Astrocyte (in vitro differentiated cells and primary cell): ENCODE data around the gene ZGPAT. TPM values are rescaled to one million over a fixed set of nuclear protein-coding genes. Genes with fewer than 3 reads are reported as not detected.

Source experiments
- DNase-seq: peaks from one replicate; pipeline ENCODE4 v3.0.0-alpha.2; 2010; ENCODE audit warnings: low read depth
- FAIRE-seq: peaks from 2 replicates; lab custom pipeline; 2011; peaks lifted over from hg19 to GRCh38; lab: Jason Lieb, UNC
- H2AFZ ChIP-seq: 2 replicates; pipeline ENCODE4 v1.6.0; 2012; ENCODE audit warnings: low read depth, low read length, inconsistent platforms
- H3K27ac ChIP-seq: 2 replicates; pipeline ENCODE4 v1.5.1; 2011; ENCODE audit warnings: low read depth, low read length, inconsistent platforms
- H3K27me3 ChIP-seq: 2 replicates; pipeline ENCODE4 v1.6.0; 2011; ENCODE audit warnings: low read length, inconsistent platforms; ENCODE audit not compliant: insufficient read depth
- H3K36me3 ChIP-seq: 2 replicates; pipeline ENCODE4 v1.5.1; 2011; ENCODE audit warnings: low read length, inconsistent platforms; ENCODE audit not compliant: insufficient read depth
- H3K4me1 ChIP-seq: 2 replicates; pipeline ENCODE4 v1.5.1; 2011; ENCODE audit warnings: low read length, inconsistent platforms; ENCODE audit not compliant: insufficient read depth
- H3K4me2 ChIP-seq: 2 replicates; pipeline ENCODE4 v1.6.0; 2012; ENCODE audit warnings: low read length, inconsistent platforms
- H3K4me3 ChIP-seq: 2 replicates; pipeline ENCODE4 v1.5.1; 2011; ENCODE audit warnings: low read depth, mild to moderate bottlenecking, low read length, inconsistent platforms; ENCODE audit not compliant: insufficient read depth
- H3K79me2 ChIP-seq: 2 replicates; pipeline ENCODE4 v1.6.0; 2012; ENCODE audit warnings: mild to moderate bottlenecking, low read length, inconsistent platforms; ENCODE audit not compliant: insufficient read depth
- H3K9ac ChIP-seq: 2 replicates; pipeline ENCODE4 v1.6.0; 2012; ENCODE audit warnings: mild to moderate bottlenecking, low read length, inconsistent platforms
- H3K9me3 ChIP-seq: 2 replicates; pipeline ENCODE4 v1.5.1; 2012; ENCODE audit warnings: low read depth, mild to moderate bottlenecking, low read length, inconsistent platforms; ENCODE audit not compliant: insufficient read depth
- H4K20me1 ChIP-seq: 2 replicates; pipeline ENCODE4 v1.6.0; 2012; ENCODE audit warnings: low read length, inconsistent platforms; ENCODE audit not compliant: insufficient read depth
- H3K27ac Mint-ChIP-seq: one replicate; pipeline ENCODE4 v1.8.0; 2021; ENCODE audit warnings: mild to moderate bottlenecking, mixed read lengths; ENCODE audit not compliant: unreplicated experiment
- H3K27me3 Mint-ChIP-seq: one replicate; pipeline ENCODE4 v1.8.0; 2021; ENCODE audit warnings: low read depth, mixed read lengths; ENCODE audit not compliant: unreplicated experiment
- H3K36me3 Mint-ChIP-seq: one replicate; pipeline ENCODE4 v1.8.0; 2021; ENCODE audit warnings: low read depth, mixed read lengths; ENCODE audit not compliant: unreplicated experiment
- H3K4me1 Mint-ChIP-seq: one replicate; pipeline ENCODE4 v1.8.0; 2021; ENCODE audit warnings: low read depth, mixed read lengths; ENCODE audit not compliant: unreplicated experiment
- H3K4me3 Mint-ChIP-seq: one replicate; pipeline ENCODE4 v1.8.0; 2021; ENCODE audit warnings: mild to moderate bottlenecking, moderate library complexity, mixed read lengths; ENCODE audit not compliant: unreplicated experiment
- H3K9me3 Mint-ChIP-seq: one replicate; pipeline ENCODE4 v1.8.0; 2021; ENCODE audit warnings: mild to moderate bottlenecking, mixed read lengths; ENCODE audit not compliant: unreplicated experiment
- CTCF ChIP-seq: IDR thresholded peaks from 2 replicates; pipeline ENCODE4 v1.5.1; 2011; ENCODE audit warnings: low read depth, mild to moderate bottlenecking, inconsistent platforms, low read length, moderate library complexity; ENCODE audit not compliant: insufficient read depth
- EZH2 ChIP-seq: IDR thresholded peaks from 2 replicates; pipeline ENCODE4 v1.6.1; 2012; ENCODE audit warnings: mild to moderate bottlenecking, low read length, inconsistent platforms; ENCODE audit not compliant: insufficient read depth
- total RNA-seq: library from RNA; stranded (reverse); gene quantifications from 2 replicates; pipeline ENCODE4 v1.2.1, GENCODE V29; 2021

The ZGPAT gene
- total RNA-seq, 1 donor from 2014 or later: 24.8 TPM

GRCh38 chr20:63769891-63770474 is 62.1 kb downstream of the ZGPAT start:
- Histone ChIP-seq H3K27ac (no peak overlapping the region), H3K27me3 (no peaks in the 10 kb centered on the region)

GRCh38 chr20:63771046-63771707 is 63.3 kb downstream of the ZGPAT start:
- Mint-ChIP-seq H3K27me3 (no peaks in the 10 kb centered on the region), H3K27ac (no peak overlapping the region)
- TF ChIP-seq EZH2: no peak
- TF ChIP-seq CTCF: no peak

More at GRCh38 chr20:63769891-63770474, 62.1 kb downstream of the ZGPAT start:
- H3K9me3 ChIP-seq: no peaks in the 10 kb centered on the region
- peaks cover 7% of the 10 kb centered on the region for H3K4me1 Mint-ChIP-seq
- TF ChIP-seq CTCF: no peak
- no peak for TF ChIP-seq EZH2
- FAIRE-seq (no peak), DNase-seq (no peak)
- H3K36me3 Mint-ChIP-seq: peaks cover 12% of the 10 kb centered on the region
- no peaks in the 10 kb centered on the region for H3K27me3 Mint-ChIP-seq
- no peak overlapping the region for H3K4me3 ChIP-seq
- no peak overlapping the region for H3K9ac ChIP-seq
- no peak overlapping the region for H3K27ac Mint-ChIP-seq
- H3K4me3 Mint-ChIP-seq: no peak overlapping the region
- no peak overlapping the region for H3K4me2 ChIP-seq
- no peaks in the 10 kb centered on the region for H3K4me1 ChIP-seq
- H3K79me2 ChIP-seq: no peaks in the 10 kb centered on the region
- no peaks in the 10 kb centered on the region for H3K9me3 Mint-ChIP-seq
- no peak overlapping the region for H2AFZ ChIP-seq
- H3K36me3 ChIP-seq: no peaks in the 10 kb centered on the region
- H4K20me1 ChIP-seq: no peaks in the 10 kb centered on the region

More at GRCh38 chr20:63771046-63771707, 63.3 kb downstream of the ZGPAT start:
- H3K36me3 Mint-ChIP-seq: peaks cover 12% of the 10 kb centered on the region
- no peak overlapping the region for H3K4me3 Mint-ChIP-seq
- peaks cover 3% of the 10 kb centered on the region for H3K4me1 ChIP-seq
- H4K20me1 ChIP-seq: peaks cover 6% of the 10 kb centered on the region
- no peaks in the 10 kb centered on the region for H3K9me3 ChIP-seq
- no peaks in the 10 kb centered on the region for H3K9me3 Mint-ChIP-seq
- H3K27ac ChIP-seq: no peak overlapping the region
- peaks cover 7% of the 10 kb centered on the region for H3K79me2 ChIP-seq
- H3K4me2 ChIP-seq: no peak overlapping the region
- H3K9ac ChIP-seq: no peak overlapping the region
- no peak overlapping the region for H2AFZ ChIP-seq
- DNase-seq: no peak
- H3K27me3 ChIP-seq: no peaks in the 10 kb centered on the region
- no peak overlapping the region for H3K4me3 ChIP-seq
- no peak for FAIRE-seq
- no peaks in the 10 kb centered on the region for H3K36me3 ChIP-seq
- peaks cover 7% of the 10 kb centered on the region for H3K4me1 Mint-ChIP-seq
